NT2/D1 (cell line): Measurements from ENCODE around the gene UBAC1.

Source experiments
- YY1 ChIP-seq: IDR thresholded peaks from 2 replicates; pipeline ENCODE4 v1.6.1; 2011; ENCODE audit not compliant: insufficient read length, insufficient read depth
- ZNF274 ChIP-seq: IDR thresholded peaks from 2 replicates; pipeline ENCODE4 v1.6.1; 2011; ENCODE audit warnings: mild to moderate bottlenecking, low read depth, low read length

- TF ChIP-seq YY1 (no peak), ZNF274 (no peak)
These were observed 58.4 kb downstream of the UBAC1 start for GRCh38 chr9:135902655-135903357.
